NK-92 (cell line): Measurements from ENCODE around the gene WFDC1.

ENCODE experiments used
- DNase-seq: peaks from one replicate; lab custom pipeline; 2025; ENCODE audit not compliant: unreplicated experiment; lab: John Stamatoyannopoulos, UW

The WFDC1 gene

DNA sequence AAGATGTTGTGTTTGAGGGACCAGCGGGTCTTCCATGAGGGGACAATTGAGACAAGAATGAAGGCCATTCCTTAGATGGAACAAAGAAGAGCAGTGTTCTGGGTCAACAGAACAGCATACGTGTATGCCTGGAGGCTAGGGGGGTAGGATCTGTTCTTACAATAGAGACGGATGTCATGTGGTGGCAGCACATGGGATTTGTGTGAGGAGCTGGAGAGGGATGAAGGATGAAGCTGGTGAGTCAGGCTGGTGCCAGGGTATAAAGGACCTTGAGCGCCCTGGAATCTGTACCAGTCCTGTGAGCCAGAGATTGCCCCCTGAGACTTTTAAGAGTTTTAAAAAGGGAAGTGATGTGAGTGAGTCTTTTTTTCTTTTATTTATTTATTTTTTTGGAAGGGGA is 22.8 kb upstream of the WFDC1 start:
- DNase-seq: no peak

- no peak for DNase-seq
Measured at GRCh38 chr16:84272740-84273320, 21.8 kb upstream of the WFDC1 start.

- DNase-seq: no peak
Measured at GRCh38 chr16:84274515-84274914, 20.2 kb upstream of the WFDC1 start.

- no peak for DNase-seq
Measured at GRCh38 chr16:84275585-84276151, 19.0 kb upstream of the WFDC1 start.

DNA sequence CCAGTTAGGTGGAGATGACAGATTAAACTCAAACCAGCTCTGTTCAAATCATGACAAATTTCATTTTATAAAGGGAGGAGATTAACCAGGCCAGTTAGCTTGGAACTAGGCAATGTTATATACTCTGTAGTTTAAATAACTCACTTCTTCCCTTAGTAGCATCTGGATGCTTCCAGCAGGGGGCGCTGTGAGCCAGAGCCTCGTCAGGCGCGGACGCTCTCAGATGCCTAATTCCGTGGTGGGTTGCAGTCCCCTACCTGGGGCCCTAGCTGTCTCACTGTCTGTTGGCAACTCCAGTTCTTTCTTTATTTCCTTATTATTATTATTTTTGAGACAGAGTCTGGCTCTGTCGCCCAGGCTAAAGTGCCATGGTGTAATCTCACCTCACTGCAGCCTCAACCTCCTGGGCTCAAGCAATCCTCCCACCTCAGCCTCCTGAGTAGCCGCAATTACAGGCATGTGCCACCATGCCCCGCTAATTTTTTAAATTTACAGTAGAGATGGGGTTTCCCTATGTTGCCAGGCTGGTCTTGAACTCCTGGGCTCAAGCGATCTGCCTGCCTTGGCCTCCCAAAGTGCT is 17.3 kb upstream of the WFDC1 start:
- no peak for DNase-seq

DNA sequence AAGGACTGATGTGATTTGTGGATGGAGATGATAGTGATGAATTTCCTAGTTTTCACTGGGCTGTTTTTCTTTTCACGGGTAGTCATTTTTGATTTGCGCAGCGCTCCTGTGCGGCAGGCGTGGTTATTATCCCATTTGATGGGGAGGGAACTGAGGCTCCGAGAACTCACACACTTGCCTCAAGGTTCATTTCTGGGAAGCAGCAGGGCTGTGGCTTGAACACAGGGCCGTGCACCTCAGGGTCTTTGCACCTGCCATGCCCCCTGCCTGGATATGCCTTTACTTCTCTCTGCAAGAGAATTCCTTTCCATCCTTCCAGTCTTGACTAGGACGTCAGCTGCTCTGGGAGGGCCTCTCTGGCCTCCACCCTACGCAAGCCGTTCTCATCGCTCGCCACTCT is 16.3 kb upstream of the WFDC1 start:
- no peak for DNase-seq

- DNase-seq: no peak
Measured at GRCh38 chr16:84278968-84279367, 15.7 kb upstream of the WFDC1 start.

- DNase-seq: no peak
Measured at GRCh38 chr16:84279881-84280280, 14.8 kb upstream of the WFDC1 start.

GRCh38 chr16:84281074-84281473 is 13.6 kb upstream of the WFDC1 start:
- no peak for DNase-seq

GRCh38 chr16:84282533-84282932 is 12.1 kb upstream of the WFDC1 start:
- DNase-seq: no peak

DNA sequence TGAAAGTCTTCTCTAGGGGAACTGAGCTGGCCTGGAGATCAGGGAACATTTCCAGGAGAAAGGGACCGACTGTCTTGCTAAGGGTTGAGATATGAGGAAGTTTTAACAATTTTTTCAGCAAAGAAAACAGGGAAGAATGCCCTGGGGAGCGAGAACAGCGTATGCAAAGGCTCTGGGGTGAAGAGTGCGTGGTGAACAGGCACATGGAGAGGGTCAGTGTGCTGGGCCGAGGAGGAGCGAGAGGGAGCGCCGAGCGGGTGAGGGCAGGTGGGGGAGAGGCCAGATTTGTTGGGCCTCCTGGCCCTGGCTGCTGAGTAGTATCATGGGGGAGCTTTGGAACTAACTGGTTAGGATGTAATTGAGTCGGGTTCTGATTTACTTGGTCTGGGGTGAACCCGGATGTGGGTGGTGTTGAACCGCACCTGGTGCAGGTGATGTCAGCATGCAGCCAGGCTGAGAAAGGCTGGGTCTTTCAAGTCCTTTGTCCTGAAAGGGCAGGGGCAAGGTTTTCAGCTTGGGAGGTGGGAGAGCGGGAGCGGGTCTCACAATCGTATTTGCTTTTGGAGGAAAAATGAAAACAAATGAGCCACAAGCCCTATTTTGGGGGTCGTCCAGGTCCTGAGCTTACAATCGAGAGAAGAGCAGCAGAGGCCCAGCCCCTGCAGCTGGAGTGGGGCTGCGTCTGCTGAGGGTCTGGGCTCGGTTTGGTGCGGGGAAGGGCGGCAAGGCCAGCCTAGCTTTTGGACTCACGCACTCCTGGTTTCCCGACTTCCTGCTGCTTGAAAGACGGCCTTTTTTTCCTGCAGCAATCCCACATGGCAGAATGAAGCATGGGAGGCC is 11.1 kb upstream of the WFDC1 start:
- no peak for DNase-seq

- no peak for DNase-seq
Measured at GRCh38 chr16:84284154-84284722, 10.4 kb upstream of the WFDC1 start.

DNA sequence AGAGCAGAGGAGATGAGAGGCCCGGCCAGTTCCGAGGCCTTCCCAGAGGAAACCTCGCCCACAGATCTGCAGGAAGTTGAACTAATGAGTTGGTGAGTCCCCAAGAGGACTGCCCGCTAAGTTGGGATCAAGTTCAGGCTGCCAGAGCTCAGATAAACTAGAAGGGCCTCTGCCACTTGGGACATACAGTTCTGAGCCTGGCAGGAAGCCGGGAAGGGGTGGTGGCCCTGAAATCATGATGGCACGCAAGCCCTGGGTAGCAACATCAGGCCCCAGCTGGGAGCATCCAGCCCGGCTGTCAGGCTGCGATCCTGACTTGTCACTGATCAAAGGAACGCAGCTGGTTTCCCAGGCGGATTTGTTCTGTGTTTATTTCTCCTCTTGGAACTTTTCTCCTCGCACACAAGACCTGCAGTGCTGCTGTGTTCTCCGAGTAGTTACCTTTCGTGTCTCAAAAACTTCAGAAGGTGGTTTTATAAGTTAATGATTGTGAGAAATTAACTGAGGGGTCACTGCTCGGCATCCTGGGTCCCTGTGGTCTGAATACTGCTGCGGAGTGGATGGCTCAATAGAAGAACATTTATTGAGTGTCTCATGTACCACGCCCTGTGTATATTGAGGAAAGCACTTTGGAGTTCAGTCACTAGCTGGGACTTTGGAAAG is 8.0 kb upstream of the WFDC1 start:
- no peak for DNase-seq

DNA sequence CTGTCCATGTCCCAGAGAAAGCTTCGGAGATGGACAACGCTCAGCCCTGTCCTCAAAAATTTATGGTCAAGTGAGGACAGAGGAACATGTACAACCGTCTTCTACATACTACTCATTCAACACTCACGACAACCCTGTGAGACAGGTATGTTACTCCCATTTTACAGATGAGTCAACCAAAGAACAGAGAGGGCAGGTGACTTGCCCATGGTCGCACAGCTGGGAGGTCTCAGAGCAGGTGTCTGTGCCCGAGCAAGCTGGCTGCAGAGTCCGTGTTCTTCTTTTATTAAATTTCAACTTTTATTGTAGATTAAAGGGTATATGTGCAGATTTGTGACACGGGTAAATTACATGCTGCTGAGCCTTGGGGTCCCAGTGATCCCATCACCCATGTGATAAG is 5.8 kb upstream of the WFDC1 start:
- no peak for DNase-seq

DNA sequence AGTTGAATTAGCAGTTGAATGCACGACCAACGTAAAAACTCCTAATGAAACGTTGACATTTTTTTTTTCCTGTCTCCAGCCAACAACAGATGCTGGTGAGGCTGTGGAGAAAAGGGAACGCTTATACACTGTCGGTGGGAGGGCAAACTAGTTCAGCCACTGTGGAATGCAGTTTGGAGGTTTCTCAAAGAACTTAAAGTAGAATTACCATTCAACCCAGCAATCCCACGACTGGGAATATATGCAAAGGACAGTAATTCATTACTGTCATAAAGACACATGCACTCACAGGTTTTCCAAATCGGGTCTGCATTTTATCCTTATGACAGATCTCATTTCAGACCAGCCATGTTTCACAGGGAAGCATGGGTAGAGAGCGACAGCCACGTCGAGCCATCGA is 3.5 kb upstream of the WFDC1 start:
- no peak for DNase-seq

DNA sequence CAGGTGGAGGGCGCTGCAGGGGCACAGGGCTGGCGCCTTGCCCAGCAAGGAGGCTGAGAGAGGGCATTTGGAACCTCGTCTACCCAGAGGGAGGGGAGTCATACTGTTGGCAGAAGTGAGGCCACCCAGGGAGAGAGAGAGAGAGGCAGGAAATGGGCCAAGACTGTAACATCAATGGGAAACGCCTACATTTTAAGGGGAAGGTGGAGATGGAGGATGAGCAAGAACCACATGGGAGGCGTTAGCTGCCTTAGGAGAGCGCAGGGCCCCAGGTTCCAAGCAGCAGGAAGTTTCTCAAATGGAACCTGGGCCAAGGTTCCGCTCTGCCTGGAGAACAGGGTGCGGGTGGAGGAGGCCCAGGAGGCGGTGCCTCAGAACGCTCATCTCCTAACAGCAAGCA is 2.7 kb upstream of the WFDC1 start:
- DNase-seq: no peak

GRCh38 chr16:84293406-84293805 is 1.3 kb upstream of the WFDC1 start:
- no peak for DNase-seq

DNA sequence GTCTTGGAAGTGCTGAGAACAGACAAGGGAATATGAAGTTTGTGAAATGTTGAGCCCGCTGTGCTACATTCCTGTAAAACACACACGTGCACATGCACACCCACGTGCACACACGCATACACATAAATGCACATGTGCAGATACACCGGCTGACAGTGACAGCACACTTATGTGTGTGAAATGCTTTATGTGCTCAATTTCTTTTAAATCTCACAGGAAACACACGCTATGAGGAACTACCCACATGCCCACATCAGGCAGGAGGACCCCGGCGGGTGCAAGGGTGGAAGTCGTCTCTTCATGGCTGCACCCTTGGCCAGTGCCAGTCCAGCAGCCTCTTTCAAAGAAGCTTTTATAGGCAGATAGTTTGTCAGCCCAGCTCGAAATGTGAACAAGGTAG is 561 bp upstream of the WFDC1 start:
- no peak for DNase-seq

DNA sequence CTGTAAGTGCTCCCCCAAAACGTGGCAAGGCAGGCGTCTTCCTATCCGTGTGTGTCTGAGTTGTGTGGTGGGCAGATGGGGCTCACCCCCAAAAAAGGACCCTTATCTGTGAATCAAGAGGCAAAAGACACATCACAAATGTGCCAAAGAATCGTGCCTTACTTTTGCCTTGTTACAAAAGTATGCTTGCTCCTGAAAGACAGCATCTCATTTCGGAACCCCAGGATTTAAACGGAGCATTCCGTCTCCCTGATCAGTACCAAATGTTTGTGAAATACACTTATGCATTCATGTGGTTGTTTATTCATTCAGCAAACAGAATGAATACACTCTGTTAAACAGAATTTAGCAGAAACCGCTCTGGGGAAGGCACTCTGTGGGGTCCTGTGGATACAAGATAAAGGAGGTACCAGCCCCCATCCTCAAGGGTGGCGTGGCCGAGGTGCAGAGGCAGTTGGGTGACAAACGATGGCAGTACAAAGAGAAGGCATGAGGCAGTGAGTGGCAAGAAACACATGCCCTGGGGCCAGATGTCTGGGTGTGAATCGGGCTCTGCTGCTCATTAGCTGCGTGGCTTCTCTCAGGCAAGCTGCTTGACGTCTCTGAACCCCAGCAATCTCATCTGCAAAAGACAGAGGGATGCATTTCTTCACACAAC is 654 bp downstream of the WFDC1 start:
- DNase-seq: no peak

- DNase-seq: no peak
Measured at GRCh38 chr16:84298376-84298899, 3.8 kb downstream of the WFDC1 start.
